Heart right ventricle (tissue), 16 donors: Measurements from ENCODE around the gene CCDC59. TPM values are rescaled to one million over a fixed set of nuclear protein-coding genes. Genes with fewer than 3 reads are reported as not detected.

ENCODE experiments used
- ATAC-seq, 8 donors: fragments of 200-7000 bp; cut with Tn5 transposase; one replicate each; pipeline ENCODE4 v1.9.1; 2020; ENCODE audit warnings: mild to moderate bottlenecking in 8 of 8, moderate library complexity in 8 of 8, moderate number of reproducible peaks in 1 of 8
- DNase-seq, 2 donors: peaks; one replicate each; pipeline ENCODE4 v3.0.0-alpha.2; 2020
- H3K27ac ChIP-seq, 10 donors: fragments of 200-600 bp; sonication (generic) in 2 of 10; one replicate each; pipeline versions ENCODE4 v1.5.0 to v1.8.0; 2020 to 2022; ENCODE audit warnings: mild to moderate bottlenecking in 3 of 10
- H3K27me3 ChIP-seq, 7 donors: fragments of 200-600 bp; one replicate each; pipeline ENCODE4 v1.8.0; 2021 to 2022; ENCODE audit warnings: mild to moderate bottlenecking in 2 of 7
- H3K36me3 ChIP-seq, 9 donors: fragments of 200-600 bp; sonication (generic) in 1 of 9; one replicate each; pipeline versions ENCODE4 v1.5.0 to v1.8.0; 2020 to 2022; ENCODE audit warnings: mild to moderate bottlenecking in 2 of 9
- H3K4me1 ChIP-seq, 9 donors: fragments of 200-600 bp; sonication (generic) in 1 of 9; one replicate each; pipeline versions ENCODE4 v1.5.0 to v1.8.0; 2020 to 2022; ENCODE audit warnings: mild to moderate bottlenecking in 4 of 9
- H3K4me3 ChIP-seq, 10 donors: fragments of 200-600 bp; sonication (generic) in 2 of 10; one replicate each; pipeline versions ENCODE4 v1.5.0 to v1.8.0; 2020 to 2022; ENCODE audit warnings: mild to moderate bottlenecking in 7 of 10, moderate library complexity in 2 of 10
- H3K9me3 ChIP-seq, 11 donors: fragments of 200-600 bp in 10 of 11; sonication (generic) in 2 of 11; one replicate each; pipeline versions ENCODE4 v1.5.0 to v1.8.0; 2013 to 2022; ENCODE audit warnings: mild to moderate bottlenecking in 2 of 11, control low read depth in 1 of 11, moderate library complexity in 1 of 11
- WGBS, 2 donors: extraction: QIAGEN DNeasy Blood & Tissue Kit; methylation state at CpG; one replicate each; pipeline ENCODE4 v1.1.7; 2013; ENCODE audit warnings: inconsistent platforms in 1 of 2; 5-methylcytosine and 5-hydroxymethylcytosine counted together
- intact Hi-C, 10 donors: fragments of 100-400 bp; cut with DNase I; formaldehyde crosslinking; loops; one replicate each; pipeline versions ENCODE4 v1.11.1 to v1.14.2; 2022
- polyA plus RNA-seq, 2 donors: library from polyadenylated mRNA; stranded (reverse); fragments of 200-250 nt; gene quantifications; one replicate each; pipeline ENCODE4 v1.2.3, GENCODE V29; 2013
- total RNA-seq, 10 donors: library from RNA; stranded (reverse); fragmentation: NEBNext Ultra II Directional in 3 of 10; extraction: Animal tissue kit (Norgen Biotek cat#: 25700) in 3 of 10; gene quantifications; one replicate each; pipeline versions ENCODE4 v1.2.1 to v1.2.4, GENCODE V29; 2021 to 2023
- TF ChIP-seq, protein P1 (sequence below), 9 donors: fragments of 200-600 bp; sonication (generic) in 2 of 9; IDR thresholded peaks; one replicate each; pipeline versions ENCODE4 v1.5.0 to v1.8.0; 2021 to 2022; ENCODE audit warnings: antibody characterized with exemption in 9 of 9, mild to moderate bottlenecking in 5 of 9, moderate library complexity in 1 of 9
- donor health status: Arrhythmogenic right ventricular cardiomyopathy.
- donor health status: ischemic (EF 13 %, LVEDD 7.1; RV severe dilation, severe dysfunction).
- donor health status: healthy with polysubstance abuse.
- donor health status: DM: no; HTN: yes; CAD: no.
- donor health status: DM: no; HTN: no; CAD: no.
- donor health status: ischemic (EF 25% LVEDD 6.9; RV normal size, moderate dysfunction).
- donor health status: ischemic (EF 25% LVEDD 5.7; RV mildly dilated, moderate dysfunction).
- donor health status: healthy.
- donor health status: DM: yes; HTN: yes; CAD: no.
- donor health status: Ischemic cardiomyopathy.
- donor health status: ischemic (EF 35%, LVEDD 5.7; RV mildly dilated, moderate dysfunction).
- donor health status: nonischemic (EF 11% LVEDD 7.7; RV severe dilation, severe dysfunction).
- donor health status: DM: yes; HTN: yes; CAD: no.
- donor health status: PGD.
- donor health status: ischemic (EF 29% LVEDD 5.4; RV normal size, mild dysfunction).
- donor health status: nonischemic (EF 23%, LVEDD 6.1; RV moderate dilation, normal function).

CCDC59 gene
- total and polyA plus RNA-seq, 12 donors: 22.7 to 38.2 (median 26.8) TPM

DNA sequence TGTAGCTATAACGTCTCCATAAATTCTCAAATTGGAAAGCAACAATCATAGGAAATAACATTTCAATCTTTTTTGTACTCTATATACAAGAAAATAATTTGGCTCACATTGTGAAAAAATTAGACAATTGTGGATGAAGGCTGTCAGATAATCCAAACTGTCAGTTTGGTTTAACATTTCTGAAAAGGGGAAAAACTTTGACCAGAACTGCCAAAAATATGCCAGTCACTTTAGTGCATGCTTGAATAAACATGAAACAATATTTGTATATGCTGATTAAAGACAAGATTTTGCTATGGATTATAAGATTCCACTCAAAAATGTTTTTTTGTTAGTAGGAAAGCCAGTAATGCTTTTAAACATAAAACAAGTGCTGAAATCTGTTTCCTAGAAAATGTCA lies 38.9 kb downstream of the CCDC59 start:
- Histone ChIP-seq H3K36me3 (no peaks in the 10 kb centered on the region), H3K4me3 (no peak overlapping the region), H3K27ac (no peak overlapping the region), H3K9me3 (no peaks in the 10 kb centered on the region), H3K4me1 (no peaks in the 10 kb centered on the region), H3K27me3 (no peaks in the 10 kb centered on the region)
- WGBS, 2 donors: 69 to 79% methylated on average over 1 of the region's 1 CpG
- DNase-seq (no peak), ATAC-seq (no peak)
- intact Hi-C loops: no loop called here
- TF ChIP-seq, protein P1, sequence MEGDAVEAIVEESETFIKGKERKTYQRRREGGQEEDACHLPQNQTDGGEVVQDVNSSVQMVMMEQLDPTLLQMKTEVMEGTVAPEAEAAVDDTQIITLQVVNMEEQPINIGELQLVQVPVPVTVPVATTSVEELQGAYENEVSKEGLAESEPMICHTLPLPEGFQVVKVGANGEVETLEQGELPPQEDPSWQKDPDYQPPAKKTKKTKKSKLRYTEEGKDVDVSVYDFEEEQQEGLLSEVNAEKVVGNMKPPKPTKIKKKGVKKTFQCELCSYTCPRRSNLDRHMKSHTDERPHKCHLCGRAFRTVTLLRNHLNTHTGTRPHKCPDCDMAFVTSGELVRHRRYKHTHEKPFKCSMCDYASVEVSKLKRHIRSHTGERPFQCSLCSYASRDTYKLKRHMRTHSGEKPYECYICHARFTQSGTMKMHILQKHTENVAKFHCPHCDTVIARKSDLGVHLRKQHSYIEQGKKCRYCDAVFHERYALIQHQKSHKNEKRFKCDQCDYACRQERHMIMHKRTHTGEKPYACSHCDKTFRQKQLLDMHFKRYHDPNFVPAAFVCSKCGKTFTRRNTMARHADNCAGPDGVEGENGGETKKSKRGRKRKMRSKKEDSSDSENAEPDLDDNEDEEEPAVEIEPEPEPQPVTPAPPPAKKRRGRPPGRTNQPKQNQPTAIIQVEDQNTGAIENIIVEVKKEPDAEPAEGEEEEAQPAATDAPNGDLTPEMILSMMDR (IDR thresholded peaks at IDR 0.05): no peak

DNA sequence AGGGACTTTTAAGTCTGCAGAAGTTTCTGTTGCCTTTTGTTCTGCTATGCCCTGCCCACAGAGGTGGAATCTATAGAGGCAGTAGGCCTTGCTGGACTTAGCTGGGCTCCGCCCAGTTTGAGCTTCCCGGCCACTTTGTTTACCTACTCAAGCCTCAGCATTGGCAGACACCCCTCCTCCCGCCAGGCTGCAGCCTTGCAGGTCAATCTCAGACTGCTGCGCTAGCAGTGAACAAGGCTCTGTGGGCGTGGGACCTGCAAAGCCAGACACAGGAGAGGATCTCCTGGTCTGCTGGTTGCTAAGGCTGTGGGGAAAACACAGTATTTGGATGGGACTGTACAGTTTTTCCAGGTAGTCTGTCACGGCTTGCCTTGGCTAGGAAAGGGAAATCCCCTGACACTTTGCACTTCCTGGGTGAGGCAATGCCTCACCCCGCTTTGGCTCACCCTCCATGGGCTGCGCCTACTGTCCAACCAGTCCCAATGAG lies 43.7 kb downstream of the CCDC59 start:
- DNase-seq (no peak), ATAC-seq (no peak)
- intact Hi-C loops: no loop called here
- Histone ChIP-seq H3K36me3 (no peaks in the 10 kb centered on the region), H3K4me3 (no peak overlapping the region), H3K4me1 (no peaks in the 10 kb centered on the region), H3K27me3 (no peaks in the 10 kb centered on the region), H3K9me3 (peaks cover 0 to 12% (median 0%) of the 10 kb centered on the region in 11 donors), H3K27ac (no peak overlapping the region)
- WGBS, 2 donors: 65 to 73% methylated on average over 8 of the region's 8 CpGs
- TF ChIP-seq, protein P1 (IDR thresholded peaks at IDR 0.05): no peak

Other genes with a start within 250 kb of the CCDC59 start
- gene METTL25, start 142 bp upstream of the CCDC59 start, total RNA-seq: 10 to 100 TPM; 12.0 to 17.4 (median 15.1) TPM
- 10 to 100 TPM in 1 of 2 donors, 1 to 10 TPM in 1; 2.0 to 12.1 TPM for gene METTL25, start 142 bp upstream of the CCDC59 start, polyA plus RNA-seq